ENCODE data around the gene ROBO2. TPM values are rescaled to one million over a fixed set of nuclear protein-coding genes. Genes with fewer than 3 reads are reported as not detected.
A peak's percentile ranks its signal among the peaks of the same experiment; 100 is the strongest.

The ROBO2 gene
- polyA plus RNA-seq, 1 of the 3 experiments (the other 2 are of a cell fraction), result not detected

DNA sequence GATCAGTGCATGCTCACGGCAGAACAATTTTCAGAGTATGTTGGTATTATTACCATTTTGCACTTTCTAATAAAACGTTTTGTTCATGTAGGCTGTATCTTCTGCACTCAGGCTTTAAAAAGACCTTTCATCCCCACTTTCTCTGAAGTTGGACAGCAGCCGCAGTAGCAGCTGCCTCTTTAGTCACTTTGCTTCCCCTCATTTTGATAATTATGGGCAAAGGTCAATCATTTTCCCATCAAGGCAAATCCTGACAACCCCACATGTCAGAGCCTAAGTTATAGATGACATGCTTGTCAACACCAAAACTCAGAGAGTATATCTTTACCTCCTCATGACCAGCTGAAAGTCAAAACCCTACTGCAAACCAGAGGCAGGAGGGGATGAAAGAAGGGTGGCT, 99.7 kb downstream of the ROBO2 start (continued):
- TF ChIP-seq SIN3A (IDR thresholded peaks at IDR 0.05; ENCODE audit: borderline replicate concordance, low read depth, low read length), result no peak
- no peak for TF ChIP-seq ELF1 (IDR thresholded peaks at IDR 0.05)
- TF ChIP-seq TCF12 (IDR thresholded peaks at IDR 0.05), result no peak
- no peak for TF ChIP-seq REST (IDR thresholded peaks at IDR 0.05; ENCODE audit: low read depth, low read length)

DNA sequence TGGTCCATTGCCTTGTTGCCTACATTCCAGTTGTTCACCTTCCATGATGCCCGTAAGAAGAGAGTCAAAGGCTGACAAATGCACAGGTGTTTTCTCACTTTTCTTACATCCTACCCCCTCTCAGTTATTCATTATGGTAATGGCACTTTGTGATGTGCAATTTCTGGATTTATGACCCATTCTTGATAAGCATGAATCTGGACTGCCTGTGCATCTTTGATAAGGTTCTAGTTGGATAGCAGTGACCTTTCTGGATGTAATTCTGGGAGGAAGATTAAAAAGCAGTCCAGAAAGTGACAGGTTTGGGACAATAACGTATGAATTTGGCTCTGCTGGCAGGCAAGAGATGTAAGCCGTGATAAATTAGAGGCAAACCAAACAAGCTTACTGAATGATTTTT, 101.5 kb downstream of the ROBO2 start:
- POLR2A ChIA-PET, result no interaction called here

GRCh38 chr3:77142578-77142977, 102.7 kb downstream of the ROBO2 start:
- H3K27ac ChIP-seq (ENCODE audit: low read depth in 2 of 2, low read length in 1 of 2), result no peak overlapping the region
- no peak overlapping the region for H3K4me3 ChIP-seq (ENCODE audit: low read depth in 2 of 2, low read length in 1 of 2)
- 75% methylated on average over 6 of the region's 6 CpGs for WGBS (ENCODE audit: low lambda C conversion rate)
- no peaks in the 10 kb centered on the region for H3K36me3 ChIP-seq (replicated peaks in 1 of 2; ENCODE audit: control insufficient read depth in 1 of 2, insufficient read depth in 2 of 2, low read length in 1 of 2)
- DNase-seq, result no peak
- POLR2A ChIA-PET, result no interaction called here
- no peak overlapping the region for H2AFZ ChIP-seq (ENCODE audit: low read depth)
- no peaks in the 10 kb centered on the region for H3K79me2 ChIP-seq (ENCODE audit: insufficient read depth)
- H3K9me2 ChIP-seq, result no peaks in the 10 kb centered on the region
- CTCF ChIA-PET, result interaction anchor here (1.5 kb wide), 1 partner anchor 8 kb away, joined by 5 read pairs; no protein-coding TSS in a partner anchor
- H3K27me3 ChIP-seq (ENCODE audit: insufficient read depth), result no peaks in the 10 kb centered on the region
- no peak overlapping the region for H3K4me2 ChIP-seq
- TF ChIP-seq MAX (IDR thresholded peaks at IDR 0.05; ENCODE audit: low read depth) (no peak), FOXM1 (IDR thresholded peaks at IDR 0.05; ENCODE audit: low read depth) (no peak), FOSL2 (IDR thresholded peaks at IDR 0.05; ENCODE audit: borderline replicate concordance, low read depth) (no peak), FOXJ3 (CRISPR knock-in tag; IDR thresholded peaks at IDR 0.05) (no peak), RAD21 (IDR thresholded peaks at IDR 0.05; ENCODE audit: low read length) (no peak), EP300 (IDR thresholded peaks at IDR 0.05; ENCODE audit: borderline replicate concordance in 1 of 2, low read depth in 1 of 2, low read length in 1 of 2) (no peak), TCF12 (IDR thresholded peaks at IDR 0.05) (no peak), MXI1 (IDR thresholded peaks at IDR 0.05; ENCODE audit: low read depth, low read length) (no peak), JUND (IDR thresholded peaks at IDR 0.05) (no peak), POLR2AphosphoS5 (IDR thresholded peaks at IDR 0.05; ENCODE audit: low read depth, low read length) (no peak), TEAD4 (IDR thresholded peaks at IDR 0.05; ENCODE audit: borderline replicate concordance, insufficient read depth) (no peak), YY1 (IDR thresholded peaks at IDR 0.05; ENCODE audit: low read depth) (no peak)
- TF ChIP-seq, protein P1, sequence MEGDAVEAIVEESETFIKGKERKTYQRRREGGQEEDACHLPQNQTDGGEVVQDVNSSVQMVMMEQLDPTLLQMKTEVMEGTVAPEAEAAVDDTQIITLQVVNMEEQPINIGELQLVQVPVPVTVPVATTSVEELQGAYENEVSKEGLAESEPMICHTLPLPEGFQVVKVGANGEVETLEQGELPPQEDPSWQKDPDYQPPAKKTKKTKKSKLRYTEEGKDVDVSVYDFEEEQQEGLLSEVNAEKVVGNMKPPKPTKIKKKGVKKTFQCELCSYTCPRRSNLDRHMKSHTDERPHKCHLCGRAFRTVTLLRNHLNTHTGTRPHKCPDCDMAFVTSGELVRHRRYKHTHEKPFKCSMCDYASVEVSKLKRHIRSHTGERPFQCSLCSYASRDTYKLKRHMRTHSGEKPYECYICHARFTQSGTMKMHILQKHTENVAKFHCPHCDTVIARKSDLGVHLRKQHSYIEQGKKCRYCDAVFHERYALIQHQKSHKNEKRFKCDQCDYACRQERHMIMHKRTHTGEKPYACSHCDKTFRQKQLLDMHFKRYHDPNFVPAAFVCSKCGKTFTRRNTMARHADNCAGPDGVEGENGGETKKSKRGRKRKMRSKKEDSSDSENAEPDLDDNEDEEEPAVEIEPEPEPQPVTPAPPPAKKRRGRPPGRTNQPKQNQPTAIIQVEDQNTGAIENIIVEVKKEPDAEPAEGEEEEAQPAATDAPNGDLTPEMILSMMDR (IDR thresholded peaks at IDR 0.05), result no peak
- TF ChIP-seq, protein P2, sequence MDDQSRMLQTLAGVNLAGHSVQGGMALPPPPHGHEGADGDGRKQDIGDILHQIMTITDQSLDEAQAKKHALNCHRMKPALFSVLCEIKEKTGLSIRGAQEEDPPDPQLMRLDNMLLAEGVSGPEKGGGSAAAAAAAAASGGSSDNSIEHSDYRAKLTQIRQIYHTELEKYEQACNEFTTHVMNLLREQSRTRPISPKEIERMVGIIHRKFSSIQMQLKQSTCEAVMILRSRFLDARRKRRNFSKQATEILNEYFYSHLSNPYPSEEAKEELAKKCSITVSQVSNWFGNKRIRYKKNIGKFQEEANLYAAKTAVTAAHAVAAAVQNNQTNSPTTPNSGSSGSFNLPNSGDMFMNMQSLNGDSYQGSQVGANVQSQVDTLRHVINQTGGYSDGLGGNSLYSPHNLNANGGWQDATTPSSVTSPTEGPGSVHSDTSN (IDR thresholded peaks at IDR 0.05), result no peak
- TF ChIP-seq, protein P3, sequence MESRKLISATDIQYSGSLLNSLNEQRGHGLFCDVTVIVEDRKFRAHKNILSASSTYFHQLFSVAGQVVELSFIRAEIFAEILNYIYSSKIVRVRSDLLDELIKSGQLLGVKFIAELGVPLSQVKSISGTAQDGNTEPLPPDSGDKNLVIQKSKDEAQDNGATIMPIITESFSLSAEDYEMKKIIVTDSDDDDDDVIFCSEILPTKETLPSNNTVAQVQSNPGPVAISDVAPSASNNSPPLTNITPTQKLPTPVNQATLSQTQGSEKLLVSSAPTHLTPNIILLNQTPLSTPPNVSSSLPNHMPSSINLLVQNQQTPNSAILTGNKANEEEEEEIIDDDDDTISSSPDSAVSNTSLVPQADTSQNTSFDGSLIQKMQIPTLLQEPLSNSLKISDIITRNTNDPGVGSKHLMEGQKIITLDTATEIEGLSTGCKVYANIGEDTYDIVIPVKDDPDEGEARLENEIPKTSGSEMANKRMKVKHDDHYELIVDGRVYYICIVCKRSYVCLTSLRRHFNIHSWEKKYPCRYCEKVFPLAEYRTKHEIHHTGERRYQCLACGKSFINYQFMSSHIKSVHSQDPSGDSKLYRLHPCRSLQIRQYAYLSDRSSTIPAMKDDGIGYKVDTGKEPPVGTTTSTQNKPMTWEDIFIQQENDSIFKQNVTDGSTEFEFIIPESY (IDR thresholded peaks at IDR 0.05; ENCODE audit: borderline replicate concordance, low read depth), result no peak
- H3K9me3 ChIP-seq, result no peaks in the 10 kb centered on the region
- no peaks in the 10 kb centered on the region for H3F3A ChIP-seq (replicated peaks; ENCODE audit: insufficient read depth)
- no peaks in the 10 kb centered on the region for H4K20me1 ChIP-seq (ENCODE audit: insufficient read depth)
- H3K9ac ChIP-seq, result no peak overlapping the region
- H3K4me1 ChIP-seq (ENCODE audit: control insufficient read depth in 1 of 2, insufficient read depth in 2 of 2, low read depth in 1 of 2, low read length in 1 of 2), result no peaks in the 10 kb centered on the region; a peak in 2 of 4 replicates

More for the DNA sequence above, 101.5 kb downstream of the ROBO2 start:
- Histone ChIP-seq H3K9ac (no peak overlapping the region), H3K9me2 (no peaks in the 10 kb centered on the region), H3K79me2 (ENCODE audit: insufficient read depth) (no peaks in the 10 kb centered on the region), H2AFZ (ENCODE audit: low read depth) (no peak overlapping the region), H3K4me3 (ENCODE audit: low read depth in 2 of 2, low read length in 1 of 2) (no peak overlapping the region), H3K27ac (ENCODE audit: low read depth in 2 of 2, low read length in 1 of 2) (no peak overlapping the region), H3K9me3 (no peaks in the 10 kb centered on the region), H3F3A (replicated peaks; ENCODE audit: insufficient read depth) (no peaks in the 10 kb centered on the region), H3K27me3 (ENCODE audit: insufficient read depth) (no peaks in the 10 kb centered on the region), H3K36me3 (replicated peaks in 1 of 2; ENCODE audit: control insufficient read depth in 1 of 2, insufficient read depth in 2 of 2, low read length in 1 of 2) (no peaks in the 10 kb centered on the region), H3K4me2 (no peak overlapping the region), H3K4me1 (ENCODE audit: control insufficient read depth in 1 of 2, insufficient read depth in 2 of 2, low read depth in 1 of 2, low read length in 1 of 2) (no peaks in the 10 kb centered on the region; a peak in 2 of 4 replicates), H4K20me1 (ENCODE audit: insufficient read depth) (no peaks in the 10 kb centered on the region)
- DNase-seq, result no peak
- WGBS (ENCODE audit: low lambda C conversion rate), result 33% methylated on average over 3 of the region's 3 CpGs
- CTCF ChIA-PET, result interaction anchor here (1.5 kb wide), 1 partner anchor 9 kb away, joined by 5 read pairs; no protein-coding TSS in a partner anchor
- TF ChIP-seq FOXJ3 (CRISPR knock-in tag; IDR thresholded peaks at IDR 0.05), result no peak
- TF ChIP-seq EP300 (IDR thresholded peaks at IDR 0.05; ENCODE audit: borderline replicate concordance in 1 of 2, low read depth in 1 of 2, low read length in 1 of 2), result 0 out of 4 replicates have a peak, but pooled peaks of 1 of the 2 experiments have one; percentile 29

All from SK-N-SH (cell line).